Neural cell (in vitro differentiated cells): ENCODE results near the gene F12.

ENCODE experiments used
- EP300 ChIP-seq: fragments of 450-650 bp; conservative IDR thresholded peaks from 2 replicates; pipeline ENCODE4 v1.6.1; 2014; ENCODE audit warnings: antibody characterized with exemption, mild to moderate bottlenecking, moderate library complexity; ENCODE audit not compliant: poor library complexity, severe bottlenecking
- EZH2 ChIP-seq: fragments of 200-600, 300-800 bp; shearing (Covaris generic), sonication (generic); IDR thresholded peaks from 2 replicates; pipeline ENCODE4 v1.6.1; 2014; ENCODE audit warnings: antibody characterized with exemption, low read length, borderline replicate concordance, mild to moderate bottlenecking; ENCODE audit not compliant: insufficient read depth, poor library complexity, severe bottlenecking
- POLR2AphosphoS5 ChIP-seq: IDR thresholded peaks from 2 replicates; pipeline ENCODE4 v1.6.1; 2012
- RAD21 ChIP-seq: fragments of 450-650 bp; conservative IDR thresholded peaks from 2 replicates; pipeline ENCODE4 v1.6.1; 2014; ENCODE audit warnings: antibody characterized with exemption, mild to moderate bottlenecking, moderate library complexity
- TAF1 ChIP-seq: IDR thresholded peaks from 2 replicates; pipeline ENCODE4 v1.6.1; 2012; ENCODE audit warnings: low read depth
- TF ChIP-seq, protein P1 (sequence below): fragments of 450-650 bp; IDR thresholded peaks from 2 replicates; pipeline ENCODE4 v1.5.1; 2014; ENCODE audit warnings: antibody characterized with exemption, mild to moderate bottlenecking, moderate library complexity; ENCODE audit not compliant: poor library complexity, severe bottlenecking
- TF ChIP-seq, protein P2 (sequence below): IDR thresholded peaks from 2 replicates; pipeline ENCODE4 v1.6.1; 2012; ENCODE audit warnings: borderline replicate concordance

DNA sequence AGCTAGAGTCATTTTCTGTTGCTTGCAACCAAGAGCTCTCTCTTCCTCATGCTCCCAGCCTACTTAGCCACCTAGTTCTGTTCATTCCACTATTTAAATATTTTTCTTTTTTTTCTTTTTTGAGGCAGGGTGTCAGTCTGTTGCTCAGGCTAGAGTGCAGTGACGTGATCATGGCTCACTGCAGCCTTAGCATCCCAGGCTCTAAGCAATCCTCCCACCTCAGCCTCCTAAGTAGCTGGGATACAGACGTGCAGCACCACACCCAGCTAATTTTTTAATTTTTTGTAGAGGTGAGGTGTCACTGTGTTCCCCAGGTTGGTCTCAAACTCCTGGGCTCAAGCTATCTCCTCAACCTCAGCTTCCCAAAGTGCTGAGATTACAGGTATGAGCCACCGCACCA is 5.1 kb upstream of the F12 start:
- TF ChIP-seq, protein P1, sequence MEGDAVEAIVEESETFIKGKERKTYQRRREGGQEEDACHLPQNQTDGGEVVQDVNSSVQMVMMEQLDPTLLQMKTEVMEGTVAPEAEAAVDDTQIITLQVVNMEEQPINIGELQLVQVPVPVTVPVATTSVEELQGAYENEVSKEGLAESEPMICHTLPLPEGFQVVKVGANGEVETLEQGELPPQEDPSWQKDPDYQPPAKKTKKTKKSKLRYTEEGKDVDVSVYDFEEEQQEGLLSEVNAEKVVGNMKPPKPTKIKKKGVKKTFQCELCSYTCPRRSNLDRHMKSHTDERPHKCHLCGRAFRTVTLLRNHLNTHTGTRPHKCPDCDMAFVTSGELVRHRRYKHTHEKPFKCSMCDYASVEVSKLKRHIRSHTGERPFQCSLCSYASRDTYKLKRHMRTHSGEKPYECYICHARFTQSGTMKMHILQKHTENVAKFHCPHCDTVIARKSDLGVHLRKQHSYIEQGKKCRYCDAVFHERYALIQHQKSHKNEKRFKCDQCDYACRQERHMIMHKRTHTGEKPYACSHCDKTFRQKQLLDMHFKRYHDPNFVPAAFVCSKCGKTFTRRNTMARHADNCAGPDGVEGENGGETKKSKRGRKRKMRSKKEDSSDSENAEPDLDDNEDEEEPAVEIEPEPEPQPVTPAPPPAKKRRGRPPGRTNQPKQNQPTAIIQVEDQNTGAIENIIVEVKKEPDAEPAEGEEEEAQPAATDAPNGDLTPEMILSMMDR: no peak
- TF ChIP-seq POLR2AphosphoS5: no peak
- no peak for TF ChIP-seq TAF1
- TF ChIP-seq RAD21: no peak
- TF ChIP-seq, protein P2, sequence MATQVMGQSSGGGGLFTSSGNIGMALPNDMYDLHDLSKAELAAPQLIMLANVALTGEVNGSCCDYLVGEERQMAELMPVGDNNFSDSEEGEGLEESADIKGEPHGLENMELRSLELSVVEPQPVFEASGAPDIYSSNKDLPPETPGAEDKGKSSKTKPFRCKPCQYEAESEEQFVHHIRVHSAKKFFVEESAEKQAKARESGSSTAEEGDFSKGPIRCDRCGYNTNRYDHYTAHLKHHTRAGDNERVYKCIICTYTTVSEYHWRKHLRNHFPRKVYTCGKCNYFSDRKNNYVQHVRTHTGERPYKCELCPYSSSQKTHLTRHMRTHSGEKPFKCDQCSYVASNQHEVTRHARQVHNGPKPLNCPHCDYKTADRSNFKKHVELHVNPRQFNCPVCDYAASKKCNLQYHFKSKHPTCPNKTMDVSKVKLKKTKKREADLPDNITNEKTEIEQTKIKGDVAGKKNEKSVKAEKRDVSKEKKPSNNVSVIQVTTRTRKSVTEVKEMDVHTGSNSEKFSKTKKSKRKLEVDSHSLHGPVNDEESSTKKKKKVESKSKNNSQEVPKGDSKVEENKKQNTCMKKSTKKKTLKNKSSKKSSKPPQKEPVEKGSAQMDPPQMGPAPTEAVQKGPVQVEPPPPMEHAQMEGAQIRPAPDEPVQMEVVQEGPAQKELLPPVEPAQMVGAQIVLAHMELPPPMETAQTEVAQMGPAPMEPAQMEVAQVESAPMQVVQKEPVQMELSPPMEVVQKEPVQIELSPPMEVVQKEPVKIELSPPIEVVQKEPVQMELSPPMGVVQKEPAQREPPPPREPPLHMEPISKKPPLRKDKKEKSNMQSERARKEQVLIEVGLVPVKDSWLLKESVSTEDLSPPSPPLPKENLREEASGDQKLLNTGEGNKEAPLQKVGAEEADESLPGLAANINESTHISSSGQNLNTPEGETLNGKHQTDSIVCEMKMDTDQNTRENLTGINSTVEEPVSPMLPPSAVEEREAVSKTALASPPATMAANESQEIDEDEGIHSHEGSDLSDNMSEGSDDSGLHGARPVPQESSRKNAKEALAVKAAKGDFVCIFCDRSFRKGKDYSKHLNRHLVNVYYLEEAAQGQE: no peak
- TF ChIP-seq EZH2: no peak
- no peak for TF ChIP-seq EP300
